Posterior cingulate gyrus (tissue), 11 donors: ENCODE data around the gene MAB21L4.

Experiments used
- DNase-seq, 10 donors: peaks; one replicate each; pipeline versions ENCODE4 v3.0.0 to v3.0.0-alpha.2; 2020 to 2021; ENCODE audit warnings: mixed read lengths in 3 of 10
- intact Hi-C: fragments of 100-400 bp; cut with DNase I; formaldehyde crosslinking; loops from one replicate; pipeline ENCODE4 v1.15.1; 2023

Gene MAB21L4

DNA sequence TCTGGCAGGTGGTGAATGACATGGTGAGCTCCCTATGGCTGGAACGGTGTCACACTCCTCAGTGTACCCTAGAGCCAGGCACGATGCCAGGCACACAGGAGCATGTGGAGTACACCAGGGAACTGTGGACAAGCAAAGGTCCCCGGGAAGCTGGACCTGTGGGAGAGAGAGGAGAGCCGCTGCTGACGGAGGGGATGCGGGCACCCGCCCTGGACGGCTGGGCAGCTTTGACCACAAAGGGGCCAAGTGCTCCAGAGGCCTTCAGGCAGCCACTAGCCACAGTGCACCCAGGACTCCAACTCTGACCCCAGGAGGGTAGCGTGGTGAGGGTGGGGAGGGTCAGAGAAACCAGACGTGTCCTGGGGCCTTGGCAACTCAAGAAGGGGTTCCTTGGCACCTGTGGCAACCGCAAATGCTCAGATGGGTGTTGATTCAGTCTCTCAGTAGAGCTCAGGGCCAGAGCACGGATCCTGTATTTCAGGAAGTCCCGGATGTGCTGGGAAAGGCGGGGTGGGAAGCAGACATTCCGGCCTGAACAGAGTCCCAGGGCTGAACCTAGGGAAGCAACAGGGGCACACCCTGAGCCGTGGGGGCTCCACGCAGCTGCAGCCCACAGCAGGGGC, 2.3 kb upstream of the MAB21L4 start:
- intact Hi-C loops, result no loop called here
- peak in 1 of 10 donors; percentile 30 for DNase-seq

DNA sequence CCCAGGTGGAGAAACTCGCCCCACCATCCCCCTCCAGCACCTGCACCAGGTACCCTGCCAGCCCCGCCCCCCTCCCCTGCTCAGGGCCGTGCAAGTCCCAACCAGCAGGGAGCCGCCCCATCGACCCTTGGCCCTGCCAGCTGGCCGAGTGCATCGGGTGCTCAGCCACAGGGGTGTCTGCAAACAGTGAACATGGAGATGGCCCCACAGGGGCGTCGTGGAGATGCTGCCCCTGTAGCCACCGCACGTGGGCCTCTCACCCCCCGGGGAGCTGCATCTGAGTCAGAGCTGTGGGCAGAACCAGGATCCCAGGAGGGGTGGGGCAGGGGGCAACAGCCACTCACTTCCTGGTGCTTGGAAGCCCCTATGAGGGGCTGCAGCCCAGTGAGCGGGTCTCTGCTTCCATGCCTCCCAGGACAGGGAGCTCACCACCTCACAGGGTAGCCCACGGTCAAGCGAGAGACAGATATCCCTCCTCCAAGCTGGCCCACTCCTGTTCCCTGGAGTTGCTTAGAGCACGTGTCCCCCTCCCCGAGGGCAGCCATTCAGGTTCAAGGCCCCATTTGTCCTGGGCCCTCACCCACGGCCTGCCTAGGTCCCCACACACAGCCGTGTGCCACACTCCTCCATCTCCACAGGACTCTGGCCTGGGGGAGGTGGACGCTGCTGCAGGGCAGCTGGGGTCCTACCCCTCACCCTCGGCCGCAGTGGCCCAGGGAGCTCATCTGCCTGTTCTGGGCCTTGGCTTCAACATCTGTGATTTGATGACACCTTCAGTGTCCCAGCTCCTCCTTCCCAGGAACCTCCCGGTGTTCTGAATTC, 1.1 kb upstream of the MAB21L4 start:
- DNase-seq, result no peak
- intact Hi-C loops, result no loop called here

DNA sequence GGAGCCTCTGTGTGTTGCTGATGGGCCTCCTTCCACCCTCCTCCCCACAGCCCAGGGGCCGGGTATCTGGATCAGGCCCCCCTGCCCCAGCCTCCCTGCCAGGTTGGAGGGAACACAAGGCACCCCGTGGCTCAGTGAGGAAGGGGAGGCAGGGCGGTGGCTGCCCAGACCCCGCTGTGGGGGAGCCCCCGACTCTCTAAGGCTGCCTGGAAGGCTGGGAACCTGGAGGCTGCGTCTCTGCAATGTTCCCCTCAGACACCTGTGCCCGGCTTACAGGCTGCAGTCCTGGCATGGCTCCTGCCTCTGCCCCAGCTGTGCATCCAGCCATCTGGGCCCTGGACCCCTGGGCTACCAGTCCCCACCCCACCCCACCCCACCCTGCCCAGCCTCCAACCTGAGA, 438 bp upstream of the MAB21L4 start:
- intact Hi-C loops, result no loop called here
- no peak for DNase-seq

DNA sequence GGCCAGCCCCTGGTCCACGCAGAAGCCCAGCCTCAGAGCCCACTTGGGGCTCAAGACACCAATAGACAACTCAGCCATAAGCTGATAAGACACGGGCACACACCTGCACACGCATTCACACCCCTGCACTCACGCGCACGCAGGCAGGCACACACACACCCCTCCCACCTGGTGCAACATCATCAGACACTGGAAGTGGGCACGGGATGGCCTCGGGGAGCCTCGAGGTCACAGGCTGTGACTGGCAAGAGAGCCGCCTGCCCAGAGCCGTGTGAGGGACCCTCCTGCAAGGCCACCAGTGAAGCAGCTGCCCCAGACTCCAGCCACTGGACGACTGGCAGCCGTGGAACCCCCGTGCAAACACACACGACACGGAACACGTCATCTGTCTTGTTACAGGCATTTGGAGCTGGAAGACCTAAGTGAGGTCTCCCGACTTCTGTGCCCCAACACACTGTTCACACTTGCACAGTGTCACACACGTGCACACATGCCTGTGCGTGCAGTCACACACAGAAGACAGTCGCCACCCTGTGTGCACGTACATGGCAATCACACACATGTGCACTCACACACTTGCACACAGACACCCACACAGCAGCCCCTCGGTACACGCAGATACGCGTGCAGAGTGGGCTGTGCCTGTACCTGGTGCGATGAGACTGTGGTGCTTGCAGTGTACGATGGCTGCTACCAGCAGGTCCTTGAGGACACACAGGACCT, 959 bp downstream of the MAB21L4 start:
- intact Hi-C loops, result no loop called here

DNA sequence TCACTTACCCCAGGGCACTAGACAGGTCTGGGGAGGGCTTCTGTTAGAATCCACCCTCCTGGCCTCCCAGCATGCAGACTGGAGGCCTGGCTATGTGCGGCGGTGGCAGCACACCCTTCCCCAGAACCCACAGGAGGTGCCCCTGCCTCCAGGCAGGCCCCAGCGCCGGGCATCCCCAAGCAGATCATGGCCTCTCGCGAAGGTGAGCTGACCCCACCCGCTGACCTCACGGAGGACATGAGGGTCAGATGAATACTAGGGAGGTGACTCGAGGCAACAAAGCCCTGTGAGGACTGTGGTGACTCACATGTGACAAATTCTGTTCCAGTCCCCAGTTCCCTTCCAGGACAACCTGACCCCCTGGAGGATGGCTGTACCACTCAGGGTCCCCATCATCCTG, 1.9 kb downstream of the MAB21L4 start:
- intact Hi-C loops, result no loop called here
- DNase-seq, result no peak

More for the DNA sequence above, 959 bp downstream of the MAB21L4 start:
- DNase-seq, result no peak

DNA sequence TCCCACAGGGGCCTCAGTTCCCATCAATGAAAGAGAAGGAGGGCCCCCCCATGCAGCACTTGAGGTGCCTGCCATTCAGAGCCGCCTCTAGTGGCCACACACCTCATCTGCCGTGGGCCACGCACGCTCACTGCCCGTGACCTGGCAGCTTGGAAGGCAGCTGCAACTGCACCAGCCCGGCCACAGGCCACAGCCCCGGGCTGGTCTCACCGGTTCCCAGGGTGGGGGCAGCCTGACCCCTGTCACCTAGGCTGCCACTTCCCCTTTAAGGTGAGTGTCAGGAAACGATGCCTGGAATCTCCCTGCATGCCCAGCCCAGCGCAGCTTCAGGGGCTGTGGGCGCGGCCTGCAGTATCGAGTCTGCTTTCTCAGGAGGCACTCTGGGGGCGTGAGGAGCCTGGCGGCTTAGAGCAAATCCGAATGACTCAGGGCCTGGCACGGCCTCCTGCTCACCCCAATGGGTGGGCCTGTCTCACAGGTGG, 2.6 kb downstream of the MAB21L4 start:
- peak in 2 of 10 donors; percentile 45 to 56 for DNase-seq
- intact Hi-C loops, result no loop called here

DNA sequence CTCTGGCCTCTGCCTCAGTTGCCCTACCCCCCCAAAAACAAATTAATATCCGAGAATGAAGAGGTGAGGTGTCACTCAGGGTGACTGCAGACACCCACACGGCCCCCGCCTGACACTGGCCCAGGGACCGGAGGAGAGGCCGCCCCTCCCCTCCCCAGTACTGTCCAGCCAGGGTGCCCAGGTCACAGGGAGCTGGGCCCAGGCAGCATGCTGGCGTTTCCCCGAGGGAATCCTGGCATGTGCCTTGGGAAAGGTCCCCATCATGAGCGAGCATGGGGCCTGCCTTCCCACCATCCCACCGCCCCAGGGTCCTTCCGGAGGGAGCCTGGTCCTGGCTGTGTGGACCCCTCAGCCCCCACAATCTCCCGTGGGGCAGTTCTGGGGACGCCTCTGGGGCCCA, 3.0 kb downstream of the MAB21L4 start:
- intact Hi-C loops, result no loop called here
- DNase-seq, result no peak

DNA sequence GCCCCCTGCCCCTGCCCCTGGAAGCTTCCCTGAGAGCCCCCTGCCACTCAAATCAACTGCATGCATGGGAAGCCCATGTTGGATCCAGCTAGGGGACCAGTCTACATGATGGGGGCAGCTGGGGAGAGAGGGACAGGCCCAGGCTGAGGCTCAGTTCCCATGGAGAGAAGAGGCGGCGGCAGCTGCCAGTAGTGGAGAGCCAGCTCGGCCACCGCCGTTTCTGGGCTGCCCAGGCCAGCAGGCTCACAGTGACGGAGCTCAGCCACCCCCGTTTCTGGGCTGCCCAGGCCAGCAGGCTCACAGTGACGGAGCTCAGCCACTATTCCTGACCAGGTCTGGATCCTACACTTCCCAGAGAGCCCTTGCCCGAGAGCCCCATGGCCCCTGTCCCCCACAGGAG, 3.6 kb downstream of the MAB21L4 start:
- intact Hi-C loops, result no loop called here
- DNase-seq, result no peak

DNA sequence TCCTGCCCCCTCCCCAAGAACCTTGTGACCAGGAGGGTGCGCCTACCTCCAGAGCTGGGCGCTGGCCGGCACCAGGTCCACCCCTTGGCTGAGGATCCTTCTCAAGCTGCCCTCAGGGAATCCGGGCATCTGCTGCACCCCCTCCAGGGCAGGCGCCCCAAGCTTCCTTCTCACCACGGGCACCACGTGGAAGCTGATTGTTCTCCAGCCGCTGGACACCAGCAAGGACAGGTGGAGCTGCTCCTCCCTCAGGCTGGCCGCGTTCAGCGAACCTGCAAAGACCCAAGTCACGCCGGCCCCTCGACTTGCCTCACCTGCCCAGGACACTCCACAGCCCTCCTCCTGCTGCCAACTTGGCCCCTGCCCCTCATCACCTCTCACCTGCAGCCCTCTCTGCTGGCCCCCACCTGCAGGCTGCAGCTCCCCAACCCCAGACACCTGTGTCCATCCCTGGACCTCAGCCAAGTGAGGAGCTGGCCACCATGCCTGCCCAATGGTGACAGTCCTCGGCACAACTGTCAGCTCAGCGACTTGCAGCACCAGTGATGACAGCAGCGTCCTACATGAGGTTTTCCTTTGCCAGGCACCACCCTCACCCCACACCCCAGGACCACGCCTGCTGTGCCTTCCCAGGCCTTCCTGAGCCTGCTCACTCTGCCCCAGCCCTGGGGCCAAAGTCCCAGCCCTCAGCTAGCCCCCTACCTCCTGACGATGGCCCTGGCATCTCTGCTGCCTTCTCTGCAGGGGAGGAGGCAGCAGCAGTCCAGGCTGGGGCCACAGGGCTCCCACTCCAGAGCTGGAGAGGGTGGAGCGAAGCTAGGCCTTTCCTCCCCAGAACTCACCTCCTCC, 4.2 kb downstream of the MAB21L4 start:
- DNase-seq, result no peak
- intact Hi-C loops, result no loop called here

DNA sequence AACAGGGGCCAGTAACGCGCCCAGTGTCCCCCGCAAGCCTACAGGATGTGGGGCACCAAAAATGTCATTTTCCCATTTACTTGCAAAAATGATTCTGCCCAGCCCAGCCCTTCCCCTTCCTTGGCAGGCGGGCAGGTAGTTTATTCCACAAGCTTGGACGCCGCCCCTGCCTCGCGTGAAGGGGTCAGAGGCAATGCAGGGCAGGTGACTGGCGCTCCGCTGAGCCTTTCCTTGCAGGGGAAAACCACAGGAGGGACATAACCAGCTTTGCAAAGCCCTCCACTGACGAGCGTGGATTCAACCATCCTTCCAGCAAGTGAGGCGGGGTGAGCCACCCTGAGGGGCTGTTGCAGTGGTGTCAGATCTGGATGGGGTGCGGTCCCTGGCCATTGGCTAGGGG, 5.3 kb downstream of the MAB21L4 start:
- DNase-seq, result peak in 2 of 10 donors; percentile 40 to 60
- intact Hi-C loops, result no loop called here

DNA sequence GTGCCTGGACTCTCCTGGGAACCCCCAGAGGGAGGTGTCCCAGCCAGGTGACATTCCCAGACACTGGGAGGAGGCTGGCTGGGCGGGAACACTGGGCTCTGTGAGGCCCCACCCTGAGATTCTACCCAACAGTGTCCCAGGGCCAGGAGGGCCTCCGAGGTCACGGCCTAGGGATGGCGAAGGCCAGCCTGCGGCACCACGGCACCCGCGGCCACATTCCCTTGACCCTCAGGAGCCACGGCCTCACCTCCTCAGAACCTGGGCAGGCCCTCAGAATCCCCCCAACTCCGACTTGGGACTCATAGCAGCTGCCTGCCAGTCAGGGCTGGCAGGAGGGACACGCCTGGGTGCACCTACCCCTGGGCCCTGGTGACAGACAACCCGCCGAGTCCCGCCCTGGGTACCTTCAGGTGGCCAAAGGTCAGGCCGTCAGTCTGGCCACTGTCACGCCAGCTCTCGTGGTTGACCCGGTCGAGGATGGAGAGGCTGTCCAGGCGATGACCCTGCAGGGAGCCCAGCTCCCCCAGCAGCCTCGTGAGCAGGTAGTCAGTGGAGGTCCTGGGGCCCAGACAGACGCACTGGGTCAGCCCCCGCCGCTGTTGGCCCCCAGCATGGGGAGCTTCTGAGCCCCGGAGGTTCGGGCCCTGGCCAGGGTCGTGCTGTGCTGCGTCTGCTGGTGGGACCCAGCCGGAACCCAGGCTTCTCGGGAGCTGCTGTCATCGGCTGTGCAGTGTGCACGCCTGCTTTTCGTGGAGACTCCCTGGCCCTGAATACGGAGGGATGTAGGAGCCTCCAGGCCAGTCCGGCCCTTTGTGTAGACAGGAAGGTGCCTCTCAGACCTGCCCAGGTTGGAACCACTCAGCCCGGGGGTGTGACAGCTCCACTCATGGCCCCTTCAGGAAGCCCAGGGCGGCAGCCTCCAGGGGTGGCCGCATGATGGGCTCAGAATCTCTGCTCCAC, 6.1 kb downstream of the MAB21L4 start:
- intact Hi-C loops, result no loop called here
- DNase-seq, result peak in 2 of 10 donors; percentile 61 to 82

DNA sequence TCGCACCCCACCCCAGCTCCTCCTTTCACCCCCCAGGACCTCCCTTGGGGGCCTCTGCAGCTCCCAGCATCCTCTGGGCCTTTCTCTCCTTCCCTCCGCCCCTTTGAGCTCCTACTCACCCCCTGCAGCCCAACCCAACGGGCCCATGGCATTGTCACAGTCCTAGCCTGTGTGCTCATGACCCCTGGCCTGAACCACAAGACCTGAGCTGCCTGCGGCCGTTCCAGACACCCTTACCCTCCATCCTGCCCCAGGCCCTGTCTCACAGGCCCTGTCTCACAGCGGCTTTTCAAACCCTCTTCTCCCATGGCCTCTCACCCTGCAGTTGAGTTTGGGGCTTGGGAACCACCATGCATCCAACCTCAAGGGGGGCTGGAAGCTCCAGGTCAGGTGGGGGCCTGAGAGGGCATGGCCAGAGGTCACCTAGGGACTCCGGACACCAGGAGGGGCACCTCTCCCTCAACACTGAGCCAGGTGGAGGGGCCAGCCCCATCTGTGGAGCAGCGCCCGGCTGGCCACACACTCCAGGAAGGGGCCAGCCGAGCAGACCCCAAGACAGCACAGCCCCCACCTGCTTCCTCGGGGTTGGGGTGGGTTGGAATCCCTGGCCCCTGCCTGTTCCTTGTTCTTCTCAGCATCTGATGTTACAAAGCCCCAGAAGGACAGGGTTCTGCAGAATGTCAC, 6.9 kb downstream of the MAB21L4 start:
- peak in 2 of 10 donors; percentile 50 to 65 for DNase-seq
- intact Hi-C loops, result no loop called here

DNA sequence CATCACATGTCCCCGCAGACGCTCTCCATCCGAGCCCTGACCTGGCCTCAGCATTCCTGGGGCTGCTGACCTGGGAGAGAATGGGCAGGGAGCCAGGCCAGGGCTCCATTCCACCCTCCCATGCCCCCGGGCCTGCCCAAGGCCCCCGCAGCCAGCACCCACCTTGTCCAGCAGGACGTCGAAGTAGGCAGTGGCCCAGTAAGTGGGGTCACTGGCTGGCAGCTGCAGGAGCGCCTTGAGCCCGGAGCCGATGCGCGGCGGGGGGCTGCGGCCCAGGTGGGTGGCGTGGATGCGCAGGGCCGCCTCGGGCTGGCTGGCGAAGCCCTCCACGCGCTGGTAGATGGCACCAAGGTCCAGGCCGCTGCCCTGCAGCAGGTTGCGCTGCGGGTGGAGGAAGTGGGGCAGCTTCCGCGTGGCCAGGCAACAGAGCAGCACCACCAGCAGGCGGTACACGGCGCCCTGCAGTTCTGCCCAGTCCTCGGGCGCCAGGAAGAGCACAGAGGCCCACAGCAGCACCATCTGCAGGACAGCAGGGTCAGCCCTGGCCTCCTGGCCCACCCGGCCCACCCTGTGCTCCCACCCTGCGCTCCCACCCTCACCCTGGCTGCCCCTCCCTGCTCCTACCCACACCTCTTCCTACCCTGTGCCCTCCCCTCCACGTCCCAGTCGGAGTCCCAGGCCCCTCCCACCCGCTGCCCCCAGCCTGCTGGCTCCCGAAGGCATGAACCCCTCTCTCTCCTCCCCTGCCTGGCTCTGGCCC, 7.6 kb downstream of the MAB21L4 start:
- intact Hi-C loops, result no loop called here
- DNase-seq, result peak in 3 of 10 donors; percentile 54 to 76 (median 63)

DNA sequence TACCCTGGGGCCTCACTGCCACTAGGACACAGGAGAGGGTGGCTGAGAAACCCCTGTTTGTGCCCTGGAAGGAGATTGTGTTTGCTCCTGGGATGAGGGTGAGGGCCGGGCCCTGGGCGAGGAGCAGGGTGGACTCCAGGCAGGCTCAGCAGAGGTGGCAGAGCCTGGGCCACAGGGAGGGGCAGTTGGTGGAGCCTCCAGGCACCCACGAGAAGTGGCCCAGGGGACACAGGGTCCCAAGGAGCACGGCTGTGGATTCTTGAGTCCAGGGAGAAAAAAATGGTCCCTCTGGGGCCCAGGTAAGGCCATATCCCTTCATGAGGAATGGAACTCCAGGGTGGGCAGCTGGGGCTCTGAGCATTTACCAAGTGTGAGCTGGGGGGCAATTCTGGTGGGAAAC, 8.3 kb downstream of the MAB21L4 start:
- intact Hi-C loops, result no loop called here
- DNase-seq, result peak in 3 of 10 donors; percentile 19 to 66 (median 29)

DNA sequence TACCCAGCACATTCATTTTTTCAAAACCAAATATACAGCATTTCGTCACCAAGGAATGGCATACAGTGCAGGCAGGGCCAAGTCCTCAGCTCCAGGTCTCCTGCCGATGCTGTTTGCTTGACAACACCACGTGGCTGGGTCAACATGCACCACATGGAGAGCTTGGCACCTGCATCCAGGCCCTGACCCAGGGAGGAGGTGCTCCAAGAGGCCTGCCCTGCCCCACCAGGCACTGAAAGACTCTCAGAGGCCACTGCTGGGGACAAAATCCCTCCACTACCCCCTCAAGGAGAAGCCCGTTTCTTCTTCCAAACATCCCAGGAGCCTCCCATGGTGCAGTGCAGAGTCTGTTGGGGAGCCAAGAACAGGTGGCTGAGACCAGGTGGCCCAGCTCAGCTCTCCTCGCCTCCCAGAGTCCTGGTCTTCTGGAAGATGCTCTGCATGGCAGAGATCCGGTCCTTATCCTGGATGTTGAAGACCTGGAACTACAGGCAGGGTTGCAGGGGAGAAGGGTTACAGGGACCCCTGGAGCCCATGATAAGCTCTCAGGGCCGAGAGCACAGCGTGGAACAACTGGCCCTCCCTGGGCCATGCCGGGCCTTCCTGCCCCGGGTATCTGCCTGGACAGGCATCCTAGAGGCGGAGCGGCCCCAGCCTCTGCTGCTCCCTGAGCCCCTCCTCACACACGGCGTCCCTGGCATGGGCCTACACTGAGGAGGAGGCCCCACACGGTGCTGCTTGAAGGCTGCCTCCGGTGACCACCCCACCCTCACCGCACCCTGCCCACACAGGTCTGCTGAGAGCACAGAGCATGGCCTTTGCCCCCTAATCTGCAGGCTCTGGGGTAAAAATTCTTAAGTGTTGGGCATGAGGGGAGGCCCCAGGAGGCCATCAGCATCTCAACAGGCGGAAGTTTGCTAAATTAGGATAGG, 9.0 kb downstream of the MAB21L4 start:
- intact Hi-C loops, result no loop called here
- DNase-seq, result peak in 4 of 10 donors; percentile 4 to 79 (median 68)

DNA sequence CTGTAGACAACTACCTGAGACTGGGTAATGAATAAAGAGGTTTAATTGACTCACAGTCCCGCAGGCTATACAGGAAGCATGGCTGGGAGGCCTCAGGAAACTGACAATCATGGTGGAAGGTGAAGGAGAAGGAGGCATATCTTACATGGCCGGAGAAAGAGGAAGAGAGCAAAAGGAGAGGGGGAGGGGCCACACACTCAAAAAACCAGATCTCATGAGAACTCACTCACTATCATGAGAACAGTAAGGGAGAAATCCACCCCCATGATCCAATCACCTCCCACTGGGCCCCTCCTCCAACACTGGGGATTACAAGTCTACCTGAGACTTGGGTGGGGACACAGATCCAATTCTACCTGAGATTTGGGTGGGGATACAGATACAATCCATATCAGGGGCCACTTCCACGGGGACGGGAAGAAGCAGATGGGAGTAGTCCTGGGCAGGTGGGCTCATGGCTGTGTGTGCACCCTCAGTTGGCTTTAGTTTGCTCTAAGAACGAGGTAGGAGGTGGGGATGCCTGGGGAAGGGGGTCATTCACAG, 9.9 kb downstream of the MAB21L4 start:
- DNase-seq, result peak in 1 of 10 donors; percentile 7
- intact Hi-C loops, result no loop called here
